GM12892 (cell line): ENCODE measurements around the gene CHRDL2.

Experiments used
- POLR2A ChIP-seq: IDR thresholded peaks from 2 replicates; pipeline ENCODE4 v1.6.1; 2011; ENCODE audit warnings: low read depth, low read length, control low read depth
- POLR2AphosphoS5 ChIP-seq: IDR thresholded peaks from 2 replicates; pipeline ENCODE4 v1.6.1; 2011; ENCODE audit warnings: low read depth, low read length, control low read depth
- TAF1 ChIP-seq: IDR thresholded peaks from 2 replicates; pipeline ENCODE4 v1.6.1; 2011; ENCODE audit warnings: low read depth, mild to moderate bottlenecking, control low read depth, low read length, borderline replicate concordance

- TF ChIP-seq POLR2A: no peak
- TF ChIP-seq POLR2AphosphoS5: no peak
- TF ChIP-seq TAF1: no peak
These were observed 22.1 kb downstream of the CHRDL2 start for GRCh38 chr11:74709175-74709574.
